ENCODE measurements around the gene MAL. TPM values are rescaled to one million over a fixed set of nuclear protein-coding genes. Genes with fewer than 3 reads are reported as not detected.

The MAL gene
- total RNA-seq, 2 donors from 2014 or later: 3.1 to 8.0 TPM

GRCh38 chr2:95010126-95010525, 15.4 kb upstream of the MAL start:
- H3K36me3 ChIP-seq: no peaks in the 10 kb centered on the region
- H3K27me3 ChIP-seq (replicated peaks; ENCODE audit: insufficient read depth): no peaks in the 10 kb centered on the region
- no peaks in the 10 kb centered on the region for H3K9me3 ChIP-seq
- H3K27ac ChIP-seq: no peak overlapping the region
- intact Hi-C loops (cut with DNase I): no loop called here
- DNase-seq (ENCODE audit: low spot score): no peak
- H3K4me3 ChIP-seq: no peak overlapping the region
- TF ChIP-seq POLR2AphosphoS5 (IDR thresholded peaks at IDR 0.05): no peak
- no peak for TF ChIP-seq POLR2A (IDR thresholded peaks at IDR 0.05)
- TF ChIP-seq CTCF (IDR thresholded peaks at IDR 0.05): no peak
- H3K4me1 ChIP-seq (replicated peaks): no peaks in the 10 kb centered on the region
- WGBS: 64% methylated on average over 10 of the region's 10 CpGs

- no peak for TF ChIP-seq POLR2AphosphoS5 (IDR thresholded peaks at IDR 0.05)
- Histone ChIP-seq H3K36me3 (no peaks in the 10 kb centered on the region), H3K4me3 (no peak overlapping the region), H3K27ac (no peak overlapping the region), H3K27me3 (replicated peaks; ENCODE audit: insufficient read depth) (no peaks in the 10 kb centered on the region), H3K9me3 (no peaks in the 10 kb centered on the region), H3K4me1 (replicated peaks) (no peaks in the 10 kb centered on the region)
- intact Hi-C loops (cut with DNase I): no loop called here
- no peak for DNase-seq (ENCODE audit: low spot score)
- 96% methylated on average over 9 of the region's 9 CpGs for WGBS
Observed at GRCh38 chr2:95010718-95011117, 14.8 kb upstream of the MAL start.

- no peaks in the 10 kb centered on the region for H3K9me3 ChIP-seq
- WGBS: 87% methylated on average over 10 of the region's 10 CpGs
- no peaks in the 10 kb centered on the region for H3K27me3 ChIP-seq (replicated peaks; ENCODE audit: insufficient read depth)
- H3K4me3 ChIP-seq: no peak overlapping the region
- no peak overlapping the region for H3K27ac ChIP-seq
- H3K4me1 ChIP-seq (replicated peaks): no peaks in the 10 kb centered on the region
- intact Hi-C loops (cut with DNase I): no loop called here
- H3K36me3 ChIP-seq: no peaks in the 10 kb centered on the region
- DNase-seq (ENCODE audit: low spot score): no peak
- TF ChIP-seq POLR2AphosphoS5 (IDR thresholded peaks at IDR 0.05) (no peak), POLR2A (IDR thresholded peaks at IDR 0.05) (no peak)
Observed at GRCh38 chr2:95012881-95013550, 12.5 kb upstream of the MAL start.

GRCh38 chr2:95013726-95014125, 11.8 kb upstream of the MAL start:
- H3K27ac ChIP-seq: no peak overlapping the region
- H3K27me3 ChIP-seq (replicated peaks; ENCODE audit: insufficient read depth): no peaks in the 10 kb centered on the region
- H3K9me3 ChIP-seq: no peaks in the 10 kb centered on the region
- no peaks in the 10 kb centered on the region for H3K4me1 ChIP-seq (replicated peaks)
- H3K36me3 ChIP-seq: no peaks in the 10 kb centered on the region
- WGBS: 86% methylated on average over 6 of the region's 6 CpGs
- DNase-seq (ENCODE audit: low spot score): no peak
- TF ChIP-seq CTCF (IDR thresholded peaks at IDR 0.05): no peak
- TF ChIP-seq POLR2A (IDR thresholded peaks at IDR 0.05): no peak
- no peak for TF ChIP-seq POLR2AphosphoS5 (IDR thresholded peaks at IDR 0.05)
- H3K4me3 ChIP-seq: no peak overlapping the region
- intact Hi-C loops (cut with DNase I): no loop called here

- intact Hi-C loops (cut with DNase I): no loop called here
- Histone ChIP-seq H3K27me3 (replicated peaks; ENCODE audit: insufficient read depth) (no peaks in the 10 kb centered on the region), H3K4me3 (no peak overlapping the region), H3K36me3 (no peaks in the 10 kb centered on the region), H3K4me1 (replicated peaks) (no peaks in the 10 kb centered on the region), H3K27ac (no peak overlapping the region), H3K9me3 (no peaks in the 10 kb centered on the region)
- no peak for DNase-seq (ENCODE audit: low spot score)
- TF ChIP-seq POLR2AphosphoS5 (IDR thresholded peaks at IDR 0.05) (no peak), CTCF (IDR thresholded peaks at IDR 0.05) (no peak), POLR2A (IDR thresholded peaks at IDR 0.05) (no peak)
- 72% methylated on average over 10 of the region's 10 CpGs for WGBS
Observed at GRCh38 chr2:95014126-95014708, 11.3 kb upstream of the MAL start.

Measured in prostate gland (tissue), 2 donors.